Activated CD4-positive, alpha-beta T cell treated with anti-CD3 and anti-CD28 coated beads, Interleukin-2, amount 10 ng/mL, durations not matched to agents 7 days and 5 days (primary cell): ENCODE data around the gene CCDC6. TPM values are rescaled to one million over a fixed set of nuclear protein-coding genes. Genes with fewer than 3 reads are reported as not detected.

Experiments
- CTCF ChIA-PET: fragments of 350-600 bp; sonication (Branson Sonifier 250); formaldehyde crosslinking; loops from one replicate; lab custom pipeline; 2021; ENCODE audit warnings: antibody characterized with exemption; lab: Charles Lee
- POLR2A ChIA-PET: fragments of 350-600 bp; sonication (Branson Sonifier 250); formaldehyde crosslinking; loops from one replicate; lab custom pipeline; 2021; ENCODE audit warnings: antibody characterized with exemption; lab: Charles Lee
- DNase-seq: peaks from one replicate; pipeline ENCODE4 v3.0.0-alpha.2; 2020
- H3K27ac Mint-ChIP-seq: one replicate; pipeline ENCODE4 v1.8.0; 2021; ENCODE audit warnings: mild to moderate bottlenecking, moderate library complexity, mixed read lengths
- H3K27me3 Mint-ChIP-seq: one replicate; pipeline ENCODE4 v1.8.0; 2021; ENCODE audit warnings: mixed read lengths
- H3K36me3 Mint-ChIP-seq: one replicate; pipeline ENCODE4 v1.8.0; 2021; ENCODE audit warnings: low read depth, mixed read lengths
- H3K4me1 Mint-ChIP-seq: one replicate; pipeline ENCODE4 v1.8.0; 2021; ENCODE audit warnings: mixed read lengths
- H3K4me3 Mint-ChIP-seq: one replicate; pipeline ENCODE4 v1.8.0; 2021; ENCODE audit warnings: mild to moderate bottlenecking, moderate library complexity, mixed read lengths
- H3K9me3 Mint-ChIP-seq: one replicate; pipeline ENCODE4 v1.8.0; 2021; ENCODE audit warnings: mixed read lengths
- total RNA-seq, 2 experiments: library from RNA; stranded (reverse); gene quantifications; one replicate each; pipeline ENCODE4 v1.2.3, GENCODE V29; 2021

The CCDC6 gene
- total RNA-seq, 2 experiments from 2014 or later = 18.9 to 21.8 TPM

GRCh38 chr10:59831658-59832503, 74.5 kb downstream of the CCDC6 start:
- H3K27ac Mint-ChIP-seq = no peak overlapping the region
- H3K4me1 Mint-ChIP-seq = peaks cover 26% of the 10 kb centered on the region
- H3K4me3 Mint-ChIP-seq = no peak overlapping the region
- H3K9me3 Mint-ChIP-seq = no peaks in the 10 kb centered on the region
- H3K36me3 Mint-ChIP-seq = peaks cover 25% of the 10 kb centered on the region
- POLR2A ChIA-PET = no interaction called here
- DNase-seq = no peak
- H3K27me3 Mint-ChIP-seq = no peaks in the 10 kb centered on the region
- CTCF ChIA-PET = interaction anchor here (1.4 kb wide), 1 partner anchor 74 kb away, joined by 6 read pairs; the partner anchor contains the start of gene CCDC6

- H3K9me3 Mint-ChIP-seq = no peaks in the 10 kb centered on the region
- DNase-seq = peak; percentile 26
- peaks cover 33% of the 10 kb centered on the region for H3K36me3 Mint-ChIP-seq
- H3K4me1 Mint-ChIP-seq = peaks cover 26% of the 10 kb centered on the region
- CTCF ChIA-PET = interaction anchor here (0.9 to 1.4 kb wide), 5 partner anchors 9 to 75 kb away, joined by 3 to 6 read pairs (median 4); partner anchors contain the start of gene CCDC6
- POLR2A ChIA-PET = no interaction called here
- H3K27ac Mint-ChIP-seq = no peak overlapping the region
- H3K27me3 Mint-ChIP-seq = no peaks in the 10 kb centered on the region
- no peak overlapping the region for H3K4me3 Mint-ChIP-seq
These were observed 75.6 kb downstream of the CCDC6 start for GRCh38 chr10:59830601-59831259.

DNA sequence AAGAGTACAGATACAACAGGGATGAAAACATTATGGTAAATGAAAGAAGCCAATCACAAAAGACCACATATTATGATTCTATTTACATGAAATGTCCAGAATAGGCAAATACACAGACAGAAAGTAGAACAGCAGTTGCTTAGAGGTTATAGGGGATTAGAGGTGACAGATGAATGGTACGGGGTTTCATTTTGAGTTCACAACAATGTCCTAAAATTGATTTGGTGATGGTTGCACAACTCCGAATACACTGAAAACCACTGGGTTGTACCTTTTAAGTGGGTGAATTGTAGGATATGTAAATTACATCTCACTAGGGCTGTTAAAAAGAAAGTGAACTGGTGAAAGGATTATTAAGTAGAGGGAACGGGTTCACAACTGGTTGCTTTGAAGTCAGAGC, 76.8 kb downstream of the CCDC6 start:
- Mint-ChIP-seq H3K9me3 (no peaks in the 10 kb centered on the region), H3K27me3 (no peaks in the 10 kb centered on the region), H3K27ac (no peak overlapping the region), H3K4me1 (peaks cover 21% of the 10 kb centered on the region), H3K36me3 (peaks cover 41% of the 10 kb centered on the region), H3K4me3 (no peak overlapping the region)
- ChIA-PET CTCF (no interaction called here), POLR2A (no interaction called here)
- no peak for DNase-seq

DNA sequence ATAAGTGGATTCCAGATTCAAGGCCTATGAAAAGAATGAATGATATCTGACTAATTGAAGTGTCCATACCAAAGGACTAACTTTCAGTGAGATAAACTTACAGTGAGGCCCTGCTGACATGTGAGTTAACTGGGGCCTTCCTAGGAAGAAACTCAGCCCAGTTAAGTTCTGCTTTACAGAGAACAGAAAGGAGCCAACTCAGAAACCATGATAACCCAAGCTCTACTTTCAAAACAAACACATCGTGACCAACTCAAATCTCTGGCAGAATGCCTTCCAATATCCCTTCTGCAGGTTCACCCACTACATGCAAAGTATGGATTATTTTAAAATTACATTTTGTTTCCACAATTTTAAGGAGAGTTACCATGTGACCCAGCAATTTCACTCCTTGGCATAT, 77.3 kb downstream of the CCDC6 start:
- DNase-seq = no peak
- H3K4me1 Mint-ChIP-seq = peaks cover 21% of the 10 kb centered on the region
- H3K27ac Mint-ChIP-seq = no peak overlapping the region
- peaks cover 5% of the 10 kb centered on the region for H3K9me3 Mint-ChIP-seq
- H3K36me3 Mint-ChIP-seq = peaks cover 46% of the 10 kb centered on the region
- H3K4me3 Mint-ChIP-seq = no peak overlapping the region
- ChIA-PET CTCF (interaction anchor here (1.4 to 1.8 kb wide), 2 partner anchors 16 to 77 kb away, joined by 4 read pairs; partner anchors contain the start of gene CCDC6), POLR2A (no interaction called here)
- H3K27me3 Mint-ChIP-seq = no peaks in the 10 kb centered on the region

DNA sequence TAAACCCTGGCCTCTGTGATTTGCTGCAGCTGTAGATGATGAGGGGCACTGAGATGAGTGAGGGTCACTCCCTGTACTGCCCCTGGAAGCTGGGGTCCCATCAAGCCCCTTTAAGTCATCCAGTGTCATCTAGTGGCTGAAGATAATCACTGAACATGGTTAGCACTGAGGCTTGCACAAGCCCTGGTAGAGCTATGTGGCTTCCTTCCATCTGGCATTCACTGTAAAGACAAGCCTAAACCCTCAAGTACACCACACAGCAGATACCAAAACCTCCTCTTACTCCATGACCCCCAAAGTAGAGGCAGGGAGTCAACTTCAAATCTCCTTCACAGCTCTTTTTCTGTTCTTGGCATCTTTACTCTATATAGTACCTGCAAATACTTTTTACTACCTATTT, 80.4 kb downstream of the CCDC6 start:
- peaks cover 32% of the 10 kb centered on the region for H3K36me3 Mint-ChIP-seq
- H3K27ac Mint-ChIP-seq = no peak overlapping the region
- POLR2A ChIA-PET = no interaction called here
- H3K4me3 Mint-ChIP-seq = no peak overlapping the region
- DNase-seq = no peak
- peaks cover 5% of the 10 kb centered on the region for H3K9me3 Mint-ChIP-seq
- H3K27me3 Mint-ChIP-seq = no peaks in the 10 kb centered on the region
- CTCF ChIA-PET = interaction anchor here (0.7 kb wide), 1 partner anchor 24 kb away, joined by 3 read pairs; no protein-coding TSS in a partner anchor
- peaks cover 7% of the 10 kb centered on the region for H3K4me1 Mint-ChIP-seq

DNA sequence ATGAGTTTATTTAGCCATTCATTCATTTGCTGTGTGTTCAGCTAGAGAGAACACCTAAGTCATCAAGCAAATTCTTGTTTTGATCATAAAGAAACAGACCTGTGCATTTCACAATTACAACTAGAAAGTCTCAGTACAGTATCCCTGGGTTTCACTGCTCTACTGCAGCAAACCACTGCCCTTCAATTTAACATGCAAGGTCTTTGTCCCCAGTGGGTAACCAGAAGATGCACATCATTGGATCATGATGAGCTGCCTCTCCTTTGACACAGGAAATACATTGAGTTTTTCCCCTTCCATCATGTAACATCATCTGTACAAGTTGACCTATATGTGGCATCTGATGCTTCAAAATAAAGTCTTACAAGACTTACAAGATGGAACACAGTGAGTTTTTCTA, 82.6 kb downstream of the CCDC6 start:
- H3K27ac Mint-ChIP-seq = no peak overlapping the region
- ChIA-PET POLR2A (no interaction called here), CTCF (interaction anchor here (1.1 to 1.3 kb wide), 2 partner anchors 10 to 47 kb away, joined by 3 read pairs; no protein-coding TSS in a partner anchor)
- peaks cover 27% of the 10 kb centered on the region for H3K36me3 Mint-ChIP-seq
- H3K27me3 Mint-ChIP-seq = no peaks in the 10 kb centered on the region
- H3K9me3 Mint-ChIP-seq = peaks cover 5% of the 10 kb centered on the region
- peaks cover 15% of the 10 kb centered on the region for H3K4me1 Mint-ChIP-seq
- H3K4me3 Mint-ChIP-seq = no peak overlapping the region
- DNase-seq = no peak

GRCh38 chr10:59823111-59823510, 83.2 kb downstream of the CCDC6 start:
- Mint-ChIP-seq H3K9me3 (peaks cover 5% of the 10 kb centered on the region), H3K4me1 (peaks cover 15% of the 10 kb centered on the region), H3K27me3 (no peaks in the 10 kb centered on the region), H3K27ac (no peak overlapping the region), H3K36me3 (peaks cover 23% of the 10 kb centered on the region), H3K4me3 (no peak overlapping the region)
- POLR2A ChIA-PET = no interaction called here
- CTCF ChIA-PET = no interaction called here
- no peak for DNase-seq

- H3K27me3 Mint-ChIP-seq = no peaks in the 10 kb centered on the region
- no peak overlapping the region for H3K4me3 Mint-ChIP-seq
- H3K36me3 Mint-ChIP-seq = peaks cover 12% of the 10 kb centered on the region
- no peak for DNase-seq
- POLR2A ChIA-PET = no interaction called here
- no peak overlapping the region for H3K27ac Mint-ChIP-seq
- CTCF ChIA-PET = interaction anchor here (0.7 to 1.0 kb wide), 2 partner anchors 10 to 24 kb away, joined by 4 read pairs; no protein-coding TSS in a partner anchor
- peaks cover 15% of the 10 kb centered on the region for H3K4me1 Mint-ChIP-seq
- peaks cover 5% of the 10 kb centered on the region for H3K9me3 Mint-ChIP-seq
These were observed 85.9 kb downstream of the CCDC6 start for GRCh38 chr10:59820471-59820870.

DNA sequence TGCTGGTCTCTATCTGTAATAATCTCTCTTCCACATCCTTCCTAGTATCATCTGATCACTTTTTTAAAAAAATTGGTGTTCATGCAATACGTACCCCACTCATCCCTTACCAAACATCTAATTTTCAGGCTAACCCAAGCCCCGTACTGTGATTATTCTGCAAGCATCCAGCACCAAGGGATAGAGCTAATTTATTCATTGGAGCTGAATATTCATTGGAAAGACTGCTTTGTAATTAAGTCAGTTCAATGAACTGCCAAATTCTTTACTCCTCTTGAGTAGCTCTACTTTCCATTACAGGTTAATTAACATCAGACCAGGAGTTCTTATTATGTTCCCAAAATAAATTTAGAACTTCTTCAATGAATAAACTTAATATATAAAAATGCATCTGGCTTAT, 86.7 kb downstream of the CCDC6 start:
- DNase-seq = no peak
- ChIA-PET POLR2A (interaction anchor here (0.6 kb wide), 1 partner anchor 402 kb away, joined by 3 read pairs; no protein-coding TSS in a partner anchor), CTCF (interaction anchor here (1.0 to 1.2 kb wide), 2 partner anchors 11 to 15 kb away, joined by 3 to 4 read pairs; no protein-coding TSS in a partner anchor)
- Mint-ChIP-seq H3K4me3 (no peak overlapping the region), H3K4me1 (peaks cover 15% of the 10 kb centered on the region), H3K27me3 (no peaks in the 10 kb centered on the region), H3K36me3 (peaks cover 5% of the 10 kb centered on the region), H3K9me3 (peaks cover 5% of the 10 kb centered on the region), H3K27ac (no peak overlapping the region)

DNA sequence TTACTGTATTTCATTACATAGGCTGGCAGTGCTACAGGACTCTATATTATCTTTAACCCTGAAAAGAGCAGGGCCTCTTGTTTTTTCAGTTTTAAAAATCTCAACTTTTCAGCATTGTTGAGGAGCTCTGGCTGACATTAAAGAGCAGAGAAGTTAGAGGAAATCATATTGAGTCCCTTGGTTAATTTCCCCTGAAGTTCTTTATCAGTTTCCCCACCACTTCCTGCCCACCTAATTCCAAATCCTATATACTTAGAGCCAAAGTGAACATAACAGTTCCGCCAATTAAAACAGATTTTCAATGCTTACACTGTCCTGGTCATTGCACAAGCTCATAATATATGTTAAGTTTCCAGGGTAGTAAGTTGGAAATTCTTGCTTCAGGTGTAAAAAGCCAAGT, 87.1 kb downstream of the CCDC6 start:
- no peak for DNase-seq
- Mint-ChIP-seq H3K36me3 (peaks cover 2% of the 10 kb centered on the region), H3K4me1 (peaks cover 15% of the 10 kb centered on the region), H3K27ac (no peak overlapping the region), H3K27me3 (no peaks in the 10 kb centered on the region), H3K4me3 (no peak overlapping the region), H3K9me3 (peaks cover 2% of the 10 kb centered on the region)
- ChIA-PET CTCF (interaction anchor here (1.2 kb wide), 1 partner anchor 15 kb away, joined by 3 read pairs; no protein-coding TSS in a partner anchor), POLR2A (interaction anchor here (0.6 kb wide), 1 partner anchor 402 kb away, joined by 3 read pairs; no protein-coding TSS in a partner anchor)

DNA sequence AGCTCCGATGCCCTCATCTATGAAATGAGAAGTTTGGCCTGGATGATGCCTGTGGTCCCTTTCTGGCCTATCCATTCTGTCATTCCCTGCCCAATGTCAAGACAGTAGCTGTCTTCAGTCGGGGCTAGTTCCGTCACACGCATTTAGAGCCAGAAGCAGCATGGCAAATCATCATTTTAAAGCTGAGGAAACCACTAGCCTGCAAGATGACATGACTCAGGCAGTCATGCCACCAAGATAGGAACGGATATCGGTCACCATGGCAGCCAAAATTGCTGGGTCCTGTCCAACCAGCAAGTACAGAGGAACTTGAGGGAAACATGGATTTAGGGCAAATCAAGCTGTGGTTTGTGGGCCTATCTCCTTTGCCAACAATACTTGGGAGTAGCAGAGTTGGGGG, 88.6 kb downstream of the CCDC6 start:
- no peak overlapping the region for H3K4me3 Mint-ChIP-seq
- H3K27ac Mint-ChIP-seq = no peak overlapping the region
- no peaks in the 10 kb centered on the region for H3K9me3 Mint-ChIP-seq
- DNase-seq = no peak
- H3K27me3 Mint-ChIP-seq = no peaks in the 10 kb centered on the region
- ChIA-PET CTCF (interaction anchor here (0.7 kb wide), 1 partner anchor 48 kb away, joined by 3 read pairs; no protein-coding TSS in a partner anchor), POLR2A (no interaction called here)
- peaks cover 15% of the 10 kb centered on the region for H3K4me1 Mint-ChIP-seq
- H3K36me3 Mint-ChIP-seq = no peaks in the 10 kb centered on the region

DNA sequence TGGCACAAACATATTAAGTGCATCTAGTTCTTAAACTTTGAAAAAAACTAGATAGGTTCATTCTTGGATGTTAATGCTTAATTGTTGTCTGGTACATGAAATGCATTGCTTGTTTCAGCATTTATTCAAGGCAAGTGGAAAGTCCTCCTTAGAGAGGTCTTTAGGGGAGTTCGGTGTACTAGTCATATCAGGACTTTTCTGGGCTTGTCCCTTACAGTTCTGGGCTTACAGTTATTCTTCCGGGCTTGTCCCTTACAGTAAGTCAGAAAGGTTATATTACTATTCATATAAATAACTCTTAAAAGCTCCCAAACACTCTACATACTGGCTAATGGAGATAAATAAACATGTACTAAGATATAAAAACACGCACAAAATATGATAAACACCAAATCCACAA, 91.5 kb downstream of the CCDC6 start:
- peaks cover 7% of the 10 kb centered on the region for H3K36me3 Mint-ChIP-seq
- H3K4me3 Mint-ChIP-seq = no peak overlapping the region
- no peak for DNase-seq
- ChIA-PET CTCF (no interaction called here), POLR2A (no interaction called here)
- H3K27me3 Mint-ChIP-seq = no peaks in the 10 kb centered on the region
- H3K4me1 Mint-ChIP-seq = peaks cover 11% of the 10 kb centered on the region
- H3K27ac Mint-ChIP-seq = no peak overlapping the region
- no peaks in the 10 kb centered on the region for H3K9me3 Mint-ChIP-seq
